GM12878 (cell line): ENCODE results near the gene ID4. TPM values are rescaled to one million over a fixed set of nuclear protein-coding genes. Genes with fewer than 3 reads are reported as not detected.

Experiments used
- ATAC-seq: fragments of 200-7000 bp; cut with Tn5 transposase; 3 replicates; pipeline ENCODE4 v1.9.1; 2020; ENCODE audit warnings: mild to moderate bottlenecking, moderate library complexity
- BruUV-seq: library from RNA; stranded (reverse); fragments of 400-500 nt; replicated peaks from 2 replicates; lab custom pipeline; 2021; lab: Mats Ljungman, UMichigan
- CTCF ChIA-PET: fragments of 300-600 bp; sonication (Branson Sonifier 250); formaldehyde crosslinking; extraction: SDS; loops from one replicate; lab custom pipeline; 2021; ENCODE audit warnings: inconsistent platforms; lab: Yijun Ruan, JAX
- POLR2A ChIA-PET: fragments of 350-600 bp; formaldehyde crosslinking; extraction: SDS; loops from one replicate; lab custom pipeline; 2021; ENCODE audit warnings: inconsistent platforms; lab: Charles Lee
- RAD21 ChIA-PET: fragments of 300-600 bp; sonication (Branson Sonifier 250); formaldehyde crosslinking; loops from one replicate; lab custom pipeline; 2023; ENCODE audit warnings: antibody characterized with exemption; ENCODE audit not compliant: unreplicated experiment; lab: Charles Lee
- SMC1A ChIA-PET: fragments of 300-600 bp; sonication (Branson Sonifier 250); formaldehyde crosslinking; loops from one replicate; lab custom pipeline; 2023; ENCODE audit not compliant: unreplicated experiment, uncharacterized antibody; lab: Charles Lee
- DNase-seq: peaks from one replicate; pipeline ENCODE4 v3.0.0-alpha.2; 2011; ENCODE audit warnings: low read depth, low spot score
- FAIRE-seq: peaks from 3 replicates; lab custom pipeline; 2011; peaks lifted over from hg19 to GRCh38; lab: Jason Lieb, UNC
- H2AFZ ChIP-seq: 2 replicates; pipeline ENCODE4 v1.6.0; 2011; ENCODE audit warnings: low read depth, low read length, control low read depth; ENCODE audit not compliant: control insufficient read depth
- H3K27ac ChIP-seq: 2 replicates; pipeline ENCODE4 v1.5.1; 2011; ENCODE audit warnings: control low read depth; ENCODE audit not compliant: control insufficient read depth, insufficient read depth
- H3K27me3 ChIP-seq, 2 experiments: replicated peaks in 1 of 2; 2 replicates each; pipeline versions ENCODE4 v1.6.0 to v1.6.1; 2011; ENCODE audit warnings: low read length in 1 of 2; ENCODE audit not compliant: control insufficient read depth in 2 of 2, insufficient read depth in 2 of 2
- H3K36me3 ChIP-seq, 2 experiments: 2 replicates each; pipeline ENCODE4 v1.5.1; 2011; ENCODE audit warnings: low read length in 1 of 2; ENCODE audit not compliant: control insufficient read depth in 2 of 2, insufficient read depth in 2 of 2
- H3K4me1 ChIP-seq: 2 replicates; pipeline ENCODE4 v1.6.1; 2011; ENCODE audit warnings: mild to moderate bottlenecking, low read length, moderate library complexity, mixed read lengths; ENCODE audit not compliant: control insufficient read depth, insufficient read depth
- H3K4me2 ChIP-seq: 2 replicates; pipeline ENCODE4 v1.6.0; 2011; ENCODE audit warnings: control low read depth; ENCODE audit not compliant: control insufficient read depth, insufficient read depth
- H3K4me3 ChIP-seq: fragments of 200-600 bp; sonication (generic); 2 replicates; pipeline ENCODE4 v1.5.1; 2016
- H3K79me2 ChIP-seq: 2 replicates; pipeline ENCODE4 v1.6.0; 2011; ENCODE audit warnings: low read length; ENCODE audit not compliant: control insufficient read depth, insufficient read depth
- H3K9ac ChIP-seq: 2 replicates; pipeline ENCODE4 v1.8.0; 2011; ENCODE audit warnings: low read length, control low read depth, mixed read lengths; ENCODE audit not compliant: control insufficient read depth, insufficient read depth
- H3K9me3 ChIP-seq: replicated peaks from 3 replicates; pipeline ENCODE4 v1.5.1; 2011; ENCODE audit warnings: mild to moderate bottlenecking, low read length; ENCODE audit not compliant: control insufficient read depth, insufficient read depth
- H4K20me1 ChIP-seq: 2 replicates; pipeline ENCODE4 v1.6.0; 2011; ENCODE audit not compliant: control insufficient read depth, insufficient read depth
- ATF3 ChIP-seq: IDR thresholded peaks from 2 replicates; pipeline ENCODE4 v1.6.1; 2011; ENCODE audit warnings: low read depth, mild to moderate bottlenecking, low read length, moderate library complexity, borderline replicate concordance; ENCODE audit errors: extremely low read depth
- CHD1 ChIP-seq: IDR thresholded peaks from 2 replicates; pipeline ENCODE4 v1.6.1; 2012; ENCODE audit warnings: low read depth, low read length, improper control_type of control experiment
- E4F1 ChIP-seq: fragments of 450-650 bp; IDR thresholded peaks from 2 replicates; pipeline ENCODE4 v1.6.1; 2018; ENCODE audit warnings: borderline replicate concordance, mild to moderate bottlenecking; ENCODE audit not compliant: partially characterized antibody
- ESRRA ChIP-seq: IDR thresholded peaks from 2 replicates; pipeline ENCODE4 v1.6.1; 2012; ENCODE audit warnings: mild to moderate bottlenecking, low read length, improper control_type of control experiment
- FOS ChIP-seq: IDR thresholded peaks from 3 replicates; pipeline ENCODE4 v1.6.1; 2011; ENCODE audit warnings: borderline replicate concordance; ENCODE audit not compliant: insufficient read length; ENCODE audit errors: extremely low read depth
- MTA3 ChIP-seq: IDR thresholded peaks from 2 replicates; pipeline ENCODE4 v1.6.1; 2012; ENCODE audit warnings: low read length, inconsistent platforms, borderline replicate concordance
- NFIC ChIP-seq: IDR thresholded peaks from 2 replicates; pipeline ENCODE4 v1.6.1; 2012; ENCODE audit warnings: low read depth, mild to moderate bottlenecking, inconsistent platforms, low read length, moderate library complexity
- NFYA ChIP-seq: IDR thresholded peaks from 2 replicates; pipeline ENCODE4 v1.6.1; 2011; ENCODE audit warnings: low read depth, mild to moderate bottlenecking, low read length, improper control_type of control experiment, borderline replicate concordance
- NFYB ChIP-seq: IDR thresholded peaks from 2 replicates; pipeline ENCODE4 v1.6.1; 2011; ENCODE audit warnings: low read depth, mild to moderate bottlenecking, low read length, improper control_type of control experiment, moderate library complexity; ENCODE audit not compliant: insufficient read depth
- NRF1 ChIP-seq: conservative IDR thresholded peaks from 2 replicates; pipeline ENCODE4 v1.6.1; 2011; ENCODE audit warnings: mild to moderate bottlenecking, low read depth, low read length, improper control_type of control experiment
- POLR2A ChIP-seq: IDR thresholded peaks from 2 replicates; pipeline ENCODE4 v1.6.1; 2011; ENCODE audit warnings: low read depth, mild to moderate bottlenecking, low read length
- TARDBP ChIP-seq: IDR thresholded peaks from 2 replicates; pipeline ENCODE4 v1.6.1; 2016; ENCODE audit warnings: borderline replicate concordance
- WGBS: methylation state at CpG from one replicate; pipeline ENCODE4 v1.1.6; 2016; ENCODE audit warnings: low lambda C conversion rate; ENCODE audit not compliant: insufficient replicate concordance, insufficient coverage; ENCODE audit errors: missing lambda C conversion rate; 5-methylcytosine and 5-hydroxymethylcytosine counted together
- in situ Hi-C: fragments of 300-500 bp; cut with MboI; formaldehyde crosslinking; loops from 9 replicates; pipeline ENCODE4 v1.14.3; 2018; ENCODE audit warnings: mixed read lengths
- intact Hi-C: fragments of 100-400 bp; cut with micrococcal nuclease; formaldehyde crosslinking; loops from one replicate; pipeline ENCODE4 v1.14.2; 2022; ENCODE audit not compliant: unreplicated experiment
- polyA plus RNA-seq, 11 experiments: library from polyadenylated mRNA; depleted of rRNA in 4 of 11; unstranded in 6 of 11; stranded (reverse) in 5 of 11; fragments of >200 nt; fragmentation: Nextera tagmentation in 4 of 11; fragmentation: Illumina TruSeq in 1 of 11; extraction: Ambion mirVana in 4 of 11; extraction: Trizol in 1 of 11; gene quantifications; 1 replicate in 1 of 11; 2 replicates in 10 of 11; pipeline versions ENCODE4 v1.2.1 to v1.2.3, GENCODE V29; 2011 to 2016; ENCODE audit warnings: inconsistent platforms in 2 of 11, missing spikeins in 2 of 11, low read depth in 1 of 11
- total RNA-seq, 4 experiments: library from RNA; depleted of rRNA in 3 of 4; stranded (reverse); fragments of >200 nt in 3 of 4; fragmentation: Illumina TruSeq in 1 of 4; extraction: Trizol in 1 of 4; gene quantifications; 2 replicates each; pipeline versions ENCODE4 v1.2.1 to v1.2.3, GENCODE V29; 2013 to 2021

Gene ID4
- total and polyA plus RNA-seq, 10 of the 15 experiments (the other 5 are each of a cell fraction or from before 2014, with no cell fraction given), result 0.09 TPM; not detected in 9

- TF ChIP-seq MTA3 (no peak), NFYB (no peak), FOS (no peak), TARDBP (no peak), NFYA (no peak), POLR2A (no peak), E4F1 (no peak), CHD1 (no peak), ESRRA (no peak), NRF1 (no peak), NFIC (no peak), ATF3 (no peak)
- H2AFZ ChIP-seq, result no peak overlapping the region
- in situ Hi-C loops, result no loop called here
- H3K36me3 ChIP-seq, result no peaks in the 10 kb centered on the region
- DNase-seq, result no peak
- no peak for ATAC-seq
- no peaks in the 10 kb centered on the region for H3K27me3 ChIP-seq
- H3K27ac ChIP-seq, result no peak overlapping the region
- H3K4me2 ChIP-seq, result no peak overlapping the region
- no peak overlapping the region for H3K4me3 ChIP-seq
- no peaks in the 10 kb centered on the region for H3K79me2 ChIP-seq
- no peaks in the 10 kb centered on the region for H3K9me3 ChIP-seq
- ChIA-PET POLR2A (no interaction called here), SMC1A (no interaction called here), RAD21 (no interaction called here), CTCF (interaction anchor here (0.6 to 1.2 kb wide), 2 partner anchors 268 to 369 kb away, joined by 3 to 4 read pairs; no protein-coding TSS in a partner anchor)
- H3K9ac ChIP-seq, result no peak overlapping the region
- no peak for FAIRE-seq
- H3K4me1 ChIP-seq, result no peaks in the 10 kb centered on the region
- WGBS, result 0% methylated on average over 4 of the region's 4 CpGs
- intact Hi-C loops, result loop anchor here (10.0 kb wide), 1 partner anchor 863 kb away; no protein-coding TSS in a partner anchor
- no peaks in the 10 kb centered on the region for H4K20me1 ChIP-seq
- no TSS peak for BruUV-seq
Measured at GRCh38 chr6:19857703-19858102, 20.5 kb downstream of the ID4 start.
